Liver (tissue), 3 donors: ENCODE results near the gene GGT1.
"Not testable (repeated sequence)": the region's sequence is repeated elsewhere in the genome, so short reads cannot be mapped to it uniquely, and the experiment has no call there.

ENCODE experiments used
- CTCF ChIP-seq: fragments of 150-350 bp; IDR thresholded peaks from 2 replicates; pipeline ENCODE4 v1.5.1; 2017; ENCODE audit warnings: improper control_type of control experiment, low read depth, low read length; ENCODE audit not compliant: missing input control
- FOXA1 ChIP-seq: IDR thresholded peaks from 2 replicates; pipeline ENCODE4 v1.6.1; 2016; ENCODE audit warnings: antibody characterized with exemption
- JUND ChIP-seq, 2 donors: IDR thresholded peaks; 2 replicates each; pipeline ENCODE4 v1.6.1; 2016; ENCODE audit warnings: antibody characterized with exemption in 2 of 2
- NR2F2 ChIP-seq: IDR thresholded peaks from 2 replicates; pipeline ENCODE4 v1.6.1; 2016; ENCODE audit warnings: antibody characterized with exemption
- RXRA ChIP-seq, 2 donors: IDR thresholded peaks; 2 replicates each; pipeline ENCODE4 v1.6.1; 2017 to 2018; ENCODE audit warnings: antibody characterized with exemption in 2 of 2, mild to moderate bottlenecking in 1 of 2
- SP1 ChIP-seq: IDR thresholded peaks from 2 replicates; pipeline ENCODE4 v1.6.1; 2018; ENCODE audit warnings: antibody characterized with exemption, mild to moderate bottlenecking
- YY1 ChIP-seq: IDR thresholded peaks from 2 replicates; pipeline ENCODE4 v1.6.1; 2016; ENCODE audit warnings: antibody characterized with exemption, mild to moderate bottlenecking
- donor health status: healthy.
- donor health status: healthy.

DNA sequence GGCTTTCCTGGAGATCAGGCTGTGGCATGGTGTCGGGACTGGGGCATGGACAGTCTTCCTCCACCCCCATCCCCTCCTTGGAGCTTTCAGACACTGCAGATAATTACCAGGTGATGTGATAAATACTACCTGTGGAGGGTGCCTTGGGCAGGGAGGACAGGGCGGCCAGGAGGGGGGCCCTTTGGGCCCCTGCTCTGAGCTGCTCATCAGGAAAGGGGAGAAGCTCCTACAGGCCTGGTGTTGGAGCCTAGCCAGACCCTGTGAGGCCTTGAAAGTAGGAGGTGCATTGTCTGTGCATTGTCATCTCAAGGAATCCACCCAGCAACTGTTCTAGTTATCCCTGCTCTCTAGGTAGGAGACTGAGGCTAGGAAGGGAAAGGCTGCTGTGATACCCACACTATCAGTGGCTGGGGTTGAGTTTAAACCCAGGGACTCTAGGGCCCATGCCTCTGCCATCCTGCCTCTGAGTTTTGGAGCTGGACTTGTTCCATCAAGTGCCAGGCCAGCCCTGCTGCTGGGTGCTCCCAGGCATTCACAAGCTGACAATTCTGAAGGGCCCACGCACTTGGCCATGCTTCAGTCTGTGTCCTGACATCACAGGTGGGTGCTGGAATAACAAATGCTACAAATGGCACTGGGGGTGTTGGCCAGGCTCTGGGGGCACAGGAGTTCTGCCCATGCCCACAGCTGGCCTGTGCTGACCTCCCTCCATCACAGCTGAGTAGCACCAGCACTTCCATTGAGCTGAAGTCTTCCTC, 2.9 kb upstream of the GGT1 start:
- TF ChIP-seq SP1; CTCF; FOXA1; JUND (IDR thresholded peaks at IDR 0.05); NR2F2; RXRA (IDR thresholded peaks at IDR 0.05); YY1: not testable (repeated sequence)
